ENCODE measurements around the gene SMIM36.

The SMIM36 gene

DNA sequence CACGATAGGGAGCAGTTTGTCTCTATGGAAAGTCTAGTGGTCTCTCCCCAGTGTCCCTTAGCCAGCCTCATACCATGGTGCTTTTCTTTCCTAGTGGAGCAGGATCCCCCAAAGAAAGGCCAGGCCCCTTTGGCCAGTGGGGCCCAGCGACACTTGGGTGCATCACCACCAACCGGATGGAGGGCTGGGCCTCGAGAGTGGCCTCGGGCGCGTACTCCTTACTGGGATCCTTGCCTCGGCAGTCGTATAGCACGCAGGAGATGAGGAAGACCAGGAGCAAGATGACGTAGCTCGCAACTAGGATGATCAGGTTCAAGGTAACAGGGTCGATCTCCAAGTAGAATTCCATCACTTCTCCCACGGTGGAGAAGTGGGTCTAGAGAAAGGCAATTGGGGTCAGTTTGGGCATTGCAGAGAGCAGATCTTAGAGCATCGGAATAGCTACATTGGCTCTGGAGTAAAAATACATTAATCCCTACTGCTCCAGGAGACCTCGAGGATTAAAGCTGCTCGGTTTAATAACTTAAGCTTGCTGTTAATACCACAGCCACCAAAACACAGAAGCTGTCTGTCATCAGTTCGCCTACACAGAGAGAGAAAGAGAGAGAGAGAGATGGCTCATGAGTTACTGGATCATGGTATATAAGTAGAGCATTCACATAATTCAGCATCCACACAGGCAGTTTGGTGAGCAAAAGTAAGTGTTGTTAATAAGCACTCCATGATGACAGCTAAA, at the start of gene SMIM36:
TSS of gene SMIM36 (minus strand) at position 467 of the 736 bp plus-strand sequence.
- no peak for TF ChIP-seq ZFX (IDR thresholded peaks at IDR 0.05)
- TF ChIP-seq, protein P1, sequence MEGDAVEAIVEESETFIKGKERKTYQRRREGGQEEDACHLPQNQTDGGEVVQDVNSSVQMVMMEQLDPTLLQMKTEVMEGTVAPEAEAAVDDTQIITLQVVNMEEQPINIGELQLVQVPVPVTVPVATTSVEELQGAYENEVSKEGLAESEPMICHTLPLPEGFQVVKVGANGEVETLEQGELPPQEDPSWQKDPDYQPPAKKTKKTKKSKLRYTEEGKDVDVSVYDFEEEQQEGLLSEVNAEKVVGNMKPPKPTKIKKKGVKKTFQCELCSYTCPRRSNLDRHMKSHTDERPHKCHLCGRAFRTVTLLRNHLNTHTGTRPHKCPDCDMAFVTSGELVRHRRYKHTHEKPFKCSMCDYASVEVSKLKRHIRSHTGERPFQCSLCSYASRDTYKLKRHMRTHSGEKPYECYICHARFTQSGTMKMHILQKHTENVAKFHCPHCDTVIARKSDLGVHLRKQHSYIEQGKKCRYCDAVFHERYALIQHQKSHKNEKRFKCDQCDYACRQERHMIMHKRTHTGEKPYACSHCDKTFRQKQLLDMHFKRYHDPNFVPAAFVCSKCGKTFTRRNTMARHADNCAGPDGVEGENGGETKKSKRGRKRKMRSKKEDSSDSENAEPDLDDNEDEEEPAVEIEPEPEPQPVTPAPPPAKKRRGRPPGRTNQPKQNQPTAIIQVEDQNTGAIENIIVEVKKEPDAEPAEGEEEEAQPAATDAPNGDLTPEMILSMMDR (conservative IDR thresholded peaks at IDR 0.05): no peak
- no peak within 1 kb of the TSS for H3K27ac ChIP-seq

DNA sequence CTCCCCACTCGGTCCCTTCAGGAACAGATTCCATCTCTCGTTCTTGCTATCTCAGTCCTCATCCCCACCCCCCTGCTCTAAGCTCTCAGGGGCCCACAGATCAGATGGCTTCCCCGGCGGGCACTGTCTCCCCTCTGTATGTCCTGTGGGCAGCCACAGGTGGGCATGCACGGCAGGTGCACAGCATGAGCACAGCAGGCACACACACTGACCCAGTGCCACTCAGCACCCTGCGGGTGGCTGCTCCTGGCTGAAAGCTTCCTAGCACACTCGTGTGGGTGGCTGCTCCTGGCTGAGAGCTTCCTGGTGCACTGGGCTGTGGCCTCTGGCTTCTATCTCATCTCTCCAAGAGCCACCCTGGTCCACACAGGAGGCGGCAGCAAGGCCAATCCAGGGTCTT, 44.5 kb upstream of the SMIM36 start:
- H3K27ac ChIP-seq: no peak overlapping the region
- no peak for TF ChIP-seq ZFX (IDR thresholded peaks at IDR 0.05)
- TF ChIP-seq, protein P1 (conservative IDR thresholded peaks at IDR 0.05): no peak

GRCh38 chr17:55549140-55549539, 37.9 kb upstream of the SMIM36 start:
- H3K27ac ChIP-seq: no peak overlapping the region
- no peak for TF ChIP-seq ZFX (IDR thresholded peaks at IDR 0.05)
- TF ChIP-seq, protein P1 (conservative IDR thresholded peaks at IDR 0.05): peak; percentile 52

DNA sequence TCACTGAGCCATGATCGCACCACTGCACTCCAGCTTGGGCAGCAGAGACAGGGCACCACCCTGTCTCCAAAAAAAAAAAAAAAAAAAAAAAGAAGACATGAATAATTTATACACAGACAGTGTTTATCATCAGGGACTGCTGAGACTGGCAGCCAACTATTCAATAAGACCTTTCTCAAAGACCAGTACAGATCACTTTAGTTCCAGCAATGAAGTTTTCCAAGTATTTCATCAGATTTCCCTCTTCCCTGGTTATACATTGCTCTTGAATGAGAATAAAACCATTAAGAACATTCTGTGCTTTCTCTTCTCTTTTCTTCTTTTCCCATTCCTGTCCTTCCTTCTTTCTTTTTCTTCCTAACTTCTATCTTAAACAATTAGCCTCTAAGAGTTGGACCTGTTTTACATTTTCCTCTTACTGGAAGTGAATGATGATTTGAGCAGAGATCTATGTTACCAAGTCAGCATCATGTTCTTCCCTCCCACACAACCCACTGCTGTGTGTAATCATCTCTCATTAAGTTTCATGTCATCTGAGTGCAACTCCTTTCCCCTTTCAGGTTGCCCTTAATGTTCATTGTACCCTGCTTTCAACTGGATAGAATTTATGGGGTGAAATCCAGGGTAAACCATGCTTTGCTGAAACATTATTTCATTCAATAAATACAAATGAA, 35.9 kb upstream of the SMIM36 start:
- H3K27ac ChIP-seq: no peak overlapping the region
- TF ChIP-seq, protein P1 (conservative IDR thresholded peaks at IDR 0.05): no peak
- TF ChIP-seq ZFX (IDR thresholded peaks at IDR 0.05): no peak

DNA sequence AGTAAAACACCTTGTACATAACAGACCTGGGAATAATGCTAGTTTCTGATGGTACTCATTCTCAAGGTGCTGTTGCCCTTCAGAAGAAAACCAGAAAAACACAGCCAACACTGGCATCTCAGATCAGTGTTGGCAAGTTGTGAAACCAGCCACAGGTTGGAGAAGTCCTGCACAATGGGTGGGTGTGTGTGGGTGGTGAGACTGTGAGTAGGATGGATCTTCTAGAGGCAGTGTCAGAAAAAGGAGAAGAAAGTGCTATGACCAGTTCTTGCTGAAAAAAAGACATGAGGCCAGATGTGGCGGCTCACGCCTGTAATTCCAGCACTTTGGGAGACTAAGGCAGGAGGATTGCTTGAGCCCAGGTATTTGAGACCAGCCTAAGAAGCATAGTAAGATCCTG, 35.2 kb upstream of the SMIM36 start:
- TF ChIP-seq ZFX (IDR thresholded peaks at IDR 0.05): no peak
- TF ChIP-seq, protein P1 (conservative IDR thresholded peaks at IDR 0.05): no peak
- no peak overlapping the region for H3K27ac ChIP-seq

GRCh38 chr17:55545806-55546205, 34.6 kb upstream of the SMIM36 start:
- TF ChIP-seq, protein P1 (conservative IDR thresholded peaks at IDR 0.05): no peak
- TF ChIP-seq ZFX (IDR thresholded peaks at IDR 0.05): no peak
- H3K27ac ChIP-seq: no peak overlapping the region

DNA sequence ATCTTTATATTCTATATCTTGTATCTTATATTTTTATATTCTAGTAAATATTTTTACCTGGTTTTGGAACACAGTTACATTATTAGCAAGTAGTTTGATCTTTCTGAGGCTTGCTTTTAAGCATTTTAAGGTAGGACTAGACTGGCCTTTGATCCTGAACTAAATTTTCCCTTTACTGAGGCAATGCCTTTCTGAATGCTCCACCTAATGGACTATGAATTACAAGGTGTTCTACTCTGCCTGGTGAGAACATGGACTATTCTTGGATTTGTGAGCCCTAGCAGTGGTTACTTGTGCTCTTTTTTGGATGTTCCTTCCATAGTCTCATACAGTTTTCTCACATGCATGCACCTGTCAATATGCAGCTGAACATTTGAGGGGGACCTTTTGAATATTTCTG, 32.5 kb upstream of the SMIM36 start:
- no peak overlapping the region for H3K27ac ChIP-seq
- TF ChIP-seq, protein P1 (conservative IDR thresholded peaks at IDR 0.05): no peak
- TF ChIP-seq ZFX (IDR thresholded peaks at IDR 0.05): no peak

Data from C4-2B (cell line).